Testis (tissue), 3 donors: ENCODE measurements around the gene KLF5. TPM values are rescaled to one million over a fixed set of nuclear protein-coding genes. Genes with fewer than 3 reads are reported as not detected.

Source experiments
- DNase-seq: peaks from one replicate; pipeline ENCODE4 v3.0.0-alpha.2; 2019
- H3K27ac ChIP-seq, 2 donors: fragments of 200-600 bp; sonication (generic); one replicate each; pipeline ENCODE4 v1.5.1; 2019
- H3K27me3 ChIP-seq: fragments of 200-600 bp; sonication (generic); one replicate; pipeline ENCODE4 v1.5.1; 2019
- H3K36me3 ChIP-seq: fragments of 200-600 bp; sonication (generic); one replicate; pipeline ENCODE4 v1.5.1; 2017; ENCODE audit warnings: low read depth; ENCODE audit errors: missing control alignments
- H3K4me1 ChIP-seq: fragments of 200-600 bp; sonication (generic); one replicate; pipeline ENCODE4 v1.5.1; 2019
- H3K4me3 ChIP-seq, 2 donors: fragments of 200-600 bp; sonication (generic); one replicate each; pipeline ENCODE4 v1.5.1; 2017 to 2019
- H3K9me3 ChIP-seq: fragments of 200-600 bp; sonication (generic); one replicate; pipeline ENCODE4 v1.5.1; 2017
- CTCF ChIP-seq, 3 experiments: fragments of 450-650 bp in 2 of 3; fragments of 200-600 bp in 1 of 3; sonication (generic) in 1 of 3; IDR thresholded peaks; one replicate each; pipeline ENCODE4 v1.5.1; 2016 to 2019; ENCODE audit warnings: antibody characterized with exemption in 3 of 3, mild to moderate bottlenecking in 2 of 3, moderate library complexity in 1 of 3
- POLR2A ChIP-seq: fragments of 450-650 bp; IDR thresholded peaks from one replicate; pipeline ENCODE4 v1.6.1; 2017; ENCODE audit warnings: antibody characterized with exemption, mild to moderate bottlenecking, moderate library complexity
- WGBS, 2 donors: methylation state at CpG; one replicate each; pipeline ENCODE4 v1.1.5; 2018; 5-methylcytosine and 5-hydroxymethylcytosine counted together
- intact Hi-C: fragments of 100-400 bp; cut with DNase I; formaldehyde crosslinking; loops from one replicate; pipeline ENCODE4 v1.15.1; 2023; ENCODE audit warnings: low total_unique reads
- polyA plus RNA-seq: library from polyadenylated mRNA; stranded (reverse); fragments of 350-450 nt; fragmentation: Illumina TruSeq; extraction: RNeasy Lipid Tissue Mini Kit (QIAGEN cat#74804); gene quantifications from one replicate; pipeline ENCODE4 v1.2.3, GENCODE V29; 2014; ENCODE audit warnings: low read depth, low replicate concordance; ENCODE audit not compliant: insufficient read depth
- total RNA-seq, 2 donors: library from RNA; depleted of rRNA; stranded (reverse); fragments of >200 nt; gene quantifications; one replicate each; pipeline ENCODE4 v1.2.3, GENCODE V29; 2016

KLF5 gene
- total and polyA plus RNA-seq, 3 donors from 2014 or later: 17.2 to 92.6 (median 25.2) TPM

GRCh38 chr13:73073050-73073449, 14.2 kb downstream of the KLF5 start:
- Histone ChIP-seq H3K27me3 (no peaks in the 10 kb centered on the region), H3K4me3 (no peak overlapping the region), H3K4me1 (no peaks in the 10 kb centered on the region), H3K36me3 (no peaks in the 10 kb centered on the region), H3K9me3 (no peaks in the 10 kb centered on the region), H3K27ac (no peak overlapping the region)
- TF ChIP-seq CTCF (IDR thresholded peaks at IDR 0.05): no peak
- no peak for TF ChIP-seq POLR2A
- WGBS, 2 donors: 79 to 81% methylated on average over 3 of the region's 3 CpGs
- intact Hi-C loops: no loop called here
- DNase-seq: no peak

GRCh38 chr13:73074014-73074413, 15.2 kb downstream of the KLF5 start:
- DNase-seq: no peak
- no peaks in the 10 kb centered on the region for H3K27me3 ChIP-seq
- TF ChIP-seq CTCF (IDR thresholded peaks at IDR 0.05): no peak
- TF ChIP-seq POLR2A: no peak
- no peak overlapping the region for H3K27ac ChIP-seq
- no peaks in the 10 kb centered on the region for H3K9me3 ChIP-seq
- no peaks in the 10 kb centered on the region for H3K36me3 ChIP-seq
- no peak overlapping the region for H3K4me3 ChIP-seq
- no peaks in the 10 kb centered on the region for H3K4me1 ChIP-seq
- intact Hi-C loops: no loop called here
- WGBS, 2 donors: 62 to 76% methylated on average over 2 of the region's 2 CpGs

- H3K4me1 ChIP-seq: no peaks in the 10 kb centered on the region
- H3K4me3 ChIP-seq: no peak overlapping the region
- intact Hi-C loops: no loop called here
- H3K9me3 ChIP-seq: no peaks in the 10 kb centered on the region
- TF ChIP-seq POLR2A (no peak), CTCF (IDR thresholded peaks at IDR 0.05) (no peak)
- H3K27ac ChIP-seq: no peak overlapping the region
- DNase-seq: no peak
- WGBS, 2 donors: 95 to 97% methylated on average over 1 of the region's 1 CpG
- no peaks in the 10 kb centered on the region for H3K36me3 ChIP-seq
- no peaks in the 10 kb centered on the region for H3K27me3 ChIP-seq
These were observed 16.1 kb downstream of the KLF5 start for GRCh38 chr13:73074926-73075325.

GRCh38 chr13:73075546-73075945, 16.7 kb downstream of the KLF5 start:
- 77 to 90% methylated on average over 18 of the region's 18 CpGs for WGBS, 2 donors
- no peak overlapping the region for H3K4me3 ChIP-seq
- no peaks in the 10 kb centered on the region for H3K4me1 ChIP-seq
- no peaks in the 10 kb centered on the region for H3K9me3 ChIP-seq
- intact Hi-C loops: no loop called here
- no peaks in the 10 kb centered on the region for H3K27me3 ChIP-seq
- no peak for DNase-seq
- H3K36me3 ChIP-seq: no peaks in the 10 kb centered on the region
- H3K27ac ChIP-seq: no peak overlapping the region
- TF ChIP-seq CTCF (IDR thresholded peaks at IDR 0.05) (no peak), POLR2A (no peak)

GRCh38 chr13:73075954-73076353, 17.1 kb downstream of the KLF5 start:
- WGBS, 2 donors: 72 to 80% methylated on average over 2 of the region's 2 CpGs
- DNase-seq: no peak

More at GRCh38 chr13:73075954-73076353, 17.1 kb downstream of the KLF5 start:
- no peak overlapping the region for H3K4me3 ChIP-seq
- intact Hi-C loops: no loop called here
- no peaks in the 10 kb centered on the region for H3K27me3 ChIP-seq
- no peaks in the 10 kb centered on the region for H3K9me3 ChIP-seq
- no peak overlapping the region for H3K27ac ChIP-seq
- H3K4me1 ChIP-seq: no peaks in the 10 kb centered on the region
- TF ChIP-seq POLR2A (no peak), CTCF (IDR thresholded peaks at IDR 0.05) (no peak)
- H3K36me3 ChIP-seq: no peaks in the 10 kb centered on the region
